Inferior parietal cortex (tissue), 1 donor: ENCODE results near the gene EHD3.

Source experiments
- DNase-seq: peaks from one replicate; pipeline ENCODE4 v3.0.0-alpha.2; 2016; ENCODE audit errors: extremely low spot score

EHD3 gene

DNA sequence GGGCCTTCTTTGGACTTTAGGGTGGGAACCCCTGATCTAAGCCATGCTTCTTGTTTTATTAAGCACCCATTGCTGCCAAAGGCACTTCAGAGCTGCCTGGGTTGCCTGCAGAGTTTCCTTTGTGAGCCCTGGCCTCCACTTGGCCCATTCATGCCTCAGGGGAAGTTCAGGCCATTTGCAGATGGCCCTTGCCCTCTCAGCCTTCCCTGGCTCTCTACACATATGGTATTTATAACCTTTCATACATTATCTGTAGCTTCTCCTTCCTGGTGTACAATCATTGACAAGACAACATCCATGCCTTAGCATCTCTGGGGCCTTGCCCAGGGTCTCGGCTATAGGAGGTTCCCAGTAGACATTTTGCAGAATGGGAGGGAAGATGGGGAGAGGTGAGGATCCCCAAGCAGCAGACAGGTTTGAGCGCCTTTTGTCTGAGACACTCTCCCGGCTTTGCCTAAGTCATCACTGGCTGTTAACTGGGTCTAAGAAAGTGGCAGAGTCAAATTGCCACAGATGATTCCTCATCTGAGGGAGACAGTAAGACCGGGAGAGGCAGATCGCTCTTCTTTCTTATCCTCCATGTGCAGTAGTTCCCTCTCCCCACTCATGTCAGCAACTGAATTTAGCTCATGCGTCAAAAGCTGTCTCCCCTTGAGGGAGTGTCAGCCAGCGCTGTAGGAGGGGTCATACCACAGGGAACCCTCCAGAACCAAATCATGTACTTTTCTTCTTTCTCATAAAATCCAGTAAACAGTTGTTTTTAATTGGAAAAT, 2.7 kb downstream of the EHD3 start:
- no peak for DNase-seq

DNA sequence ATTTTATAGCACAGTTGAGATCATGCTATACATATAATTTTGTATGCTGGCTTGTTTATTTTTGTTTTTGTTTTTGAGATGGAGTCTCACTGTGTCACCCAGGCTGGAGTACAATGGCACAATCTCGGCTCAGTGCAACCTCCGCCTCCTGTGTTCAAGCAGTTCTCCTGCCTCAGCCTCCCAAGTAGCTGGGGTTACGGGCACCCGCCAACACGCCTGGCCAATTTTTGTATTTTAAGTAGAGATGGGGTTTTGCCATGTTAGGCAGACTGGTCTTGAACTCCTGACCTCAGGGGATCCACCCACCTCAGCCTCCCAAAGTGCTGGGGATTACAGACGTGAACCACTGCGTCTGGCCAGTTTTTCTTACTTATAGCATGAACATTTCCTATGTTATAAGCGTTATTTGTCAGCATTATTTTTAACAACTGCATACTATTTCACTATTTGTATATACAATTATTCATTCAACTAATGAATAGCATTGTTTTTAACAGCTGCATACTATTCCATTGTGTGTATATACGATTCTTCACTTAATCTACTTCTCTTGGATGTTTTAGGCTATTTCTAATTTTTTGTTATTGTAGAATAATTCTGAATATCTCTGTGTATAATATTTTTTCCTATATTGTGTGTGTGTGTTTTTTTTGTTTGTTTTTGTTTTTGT, 3.5 kb downstream of the EHD3 start:
- no peak for DNase-seq

DNA sequence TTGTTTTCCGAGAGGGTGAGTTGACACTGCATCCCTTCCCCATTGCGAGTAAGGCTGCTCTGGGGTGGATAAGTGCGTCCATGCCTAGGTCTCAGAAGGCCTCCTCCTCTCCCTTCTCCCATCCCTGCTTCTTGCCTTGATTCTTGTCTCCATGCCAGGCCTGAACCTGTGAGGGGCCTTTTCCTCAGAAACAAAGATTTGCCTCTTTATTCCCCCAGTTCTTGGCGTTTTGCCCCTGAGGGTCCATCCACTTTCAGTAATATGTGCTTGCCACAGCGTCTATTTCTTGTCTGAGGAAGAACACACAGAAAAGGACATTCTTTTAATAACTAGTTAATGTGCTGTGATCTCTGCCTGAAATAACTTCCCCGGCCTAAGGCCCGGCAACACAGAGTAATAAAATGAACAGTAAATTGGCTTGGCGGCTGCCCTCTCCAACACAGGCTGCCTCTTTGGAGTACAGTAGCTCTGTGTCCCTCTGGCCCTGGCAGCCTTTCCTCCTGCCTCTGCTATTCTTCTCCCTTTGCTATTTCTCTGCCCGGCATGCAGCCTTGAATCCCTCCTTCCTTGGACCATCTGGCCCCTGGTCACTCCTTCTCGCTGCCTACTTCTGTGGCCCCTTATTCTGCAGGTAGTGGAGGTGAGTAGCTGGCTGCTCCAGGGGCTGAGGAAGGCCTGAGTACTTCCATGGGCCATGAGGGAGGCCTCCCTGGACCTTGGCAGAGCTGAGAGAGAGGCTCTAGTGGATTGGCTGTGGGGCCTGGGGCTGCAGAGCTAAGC, 4.4 kb downstream of the EHD3 start:
- DNase-seq: no peak

DNA sequence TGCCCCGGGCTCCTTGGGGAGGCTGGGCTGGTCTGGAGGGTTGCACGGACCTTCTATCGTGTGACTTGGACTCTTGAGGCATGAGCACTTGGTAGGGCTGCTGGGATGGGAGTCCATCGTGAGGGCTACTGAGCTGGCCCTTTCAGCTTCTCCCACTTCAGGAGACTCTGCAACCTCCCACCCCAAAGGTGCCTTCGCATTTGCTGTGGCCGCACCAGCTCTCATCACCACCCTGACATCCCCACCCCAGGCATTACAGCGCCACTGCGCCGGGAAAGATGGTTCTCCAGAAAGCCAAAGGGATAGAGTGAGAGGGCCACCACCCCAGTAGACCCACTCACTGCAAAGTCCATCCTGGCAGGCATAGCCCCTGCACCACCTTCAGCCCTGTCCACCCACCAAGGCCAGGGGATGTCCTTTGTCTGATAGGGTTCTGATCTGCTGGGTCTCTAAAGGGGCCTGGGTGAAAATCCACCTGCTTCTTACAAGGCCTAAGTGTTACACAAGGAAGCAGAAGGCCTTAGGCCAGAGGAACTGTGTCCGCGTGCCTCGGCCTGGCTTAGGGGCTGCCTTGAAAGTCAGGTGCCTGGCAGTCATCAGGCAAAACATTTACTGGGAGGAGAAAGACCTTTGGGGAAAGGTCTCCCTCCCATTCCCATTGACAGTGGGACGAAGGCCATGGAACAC, 5.1 kb downstream of the EHD3 start:
- no peak for DNase-seq

DNA sequence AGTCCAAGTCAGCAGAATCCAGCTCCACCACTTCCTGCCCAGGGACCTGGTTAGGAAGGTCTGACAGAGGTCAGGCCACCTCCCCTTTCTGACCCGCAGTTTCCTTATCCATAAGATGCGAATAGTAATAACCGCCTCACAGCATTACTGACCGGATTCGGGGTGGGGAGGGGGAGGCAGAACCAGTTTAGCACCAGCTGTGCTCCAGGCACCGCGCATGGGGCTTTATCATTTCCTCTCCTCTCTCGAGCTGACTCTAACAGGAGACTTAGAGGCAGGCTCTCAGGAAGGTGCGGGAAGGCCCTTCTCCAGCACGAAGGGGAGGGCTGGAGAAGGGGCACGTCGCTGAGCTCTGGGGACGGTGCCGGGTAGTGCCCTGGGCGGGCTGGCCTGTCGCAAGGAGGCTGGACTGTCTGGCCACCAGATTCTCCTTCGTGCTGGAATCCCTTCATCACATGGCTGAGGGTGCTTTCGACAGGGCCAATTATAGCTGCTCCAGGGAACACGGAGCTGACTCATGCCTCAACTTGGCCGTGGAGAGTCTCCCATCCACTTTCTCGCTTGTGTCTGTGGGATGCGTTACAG, 5.7 kb downstream of the EHD3 start:
- no peak for DNase-seq

DNA sequence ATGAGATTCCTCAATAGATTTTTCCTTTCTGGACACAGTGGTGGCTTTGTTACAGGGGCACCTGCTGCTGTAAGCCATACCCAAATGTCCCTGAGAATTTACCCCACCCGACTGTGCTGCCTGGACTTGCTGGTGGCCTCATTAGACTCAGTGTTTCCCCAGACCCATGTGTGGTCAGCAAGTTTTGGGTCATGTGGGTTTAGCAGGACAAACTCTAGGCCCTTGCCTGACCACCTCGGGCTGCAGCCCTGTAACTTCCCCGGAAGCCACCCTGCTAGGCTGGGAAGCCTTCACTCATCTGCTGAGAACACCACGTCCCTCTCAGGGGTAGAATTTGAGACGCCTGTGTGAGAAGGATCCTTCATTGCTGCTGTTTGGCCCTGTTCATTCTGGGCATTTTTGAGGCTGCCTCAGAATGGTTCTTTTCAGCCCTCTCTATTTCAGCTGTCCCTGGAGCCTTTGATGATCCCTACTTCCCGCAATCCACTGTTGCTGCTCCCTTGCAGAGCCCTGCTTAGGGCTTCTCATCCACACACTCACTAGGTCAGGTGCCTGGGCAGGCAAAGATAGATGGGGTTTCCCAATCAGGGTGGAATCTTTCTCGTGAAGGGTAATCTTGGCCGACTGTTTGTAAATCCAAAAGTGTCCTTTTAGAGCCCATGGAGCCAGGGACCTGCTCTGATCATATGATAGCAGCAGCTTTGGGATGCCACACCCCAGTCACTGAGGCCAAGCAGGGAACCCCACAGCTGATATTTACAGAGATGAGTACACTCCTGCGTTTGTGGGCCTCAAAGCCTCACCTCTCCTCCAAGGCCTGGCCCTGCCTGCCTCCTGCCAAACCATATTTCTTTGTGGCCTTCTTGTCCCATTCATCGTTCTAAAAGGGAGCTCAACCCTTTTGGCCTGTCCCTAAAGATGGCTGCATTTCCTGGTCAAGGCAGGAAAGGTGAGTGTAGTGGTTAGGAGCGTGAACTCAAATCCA, 6.7 kb downstream of the EHD3 start:
- no peak for DNase-seq

DNA sequence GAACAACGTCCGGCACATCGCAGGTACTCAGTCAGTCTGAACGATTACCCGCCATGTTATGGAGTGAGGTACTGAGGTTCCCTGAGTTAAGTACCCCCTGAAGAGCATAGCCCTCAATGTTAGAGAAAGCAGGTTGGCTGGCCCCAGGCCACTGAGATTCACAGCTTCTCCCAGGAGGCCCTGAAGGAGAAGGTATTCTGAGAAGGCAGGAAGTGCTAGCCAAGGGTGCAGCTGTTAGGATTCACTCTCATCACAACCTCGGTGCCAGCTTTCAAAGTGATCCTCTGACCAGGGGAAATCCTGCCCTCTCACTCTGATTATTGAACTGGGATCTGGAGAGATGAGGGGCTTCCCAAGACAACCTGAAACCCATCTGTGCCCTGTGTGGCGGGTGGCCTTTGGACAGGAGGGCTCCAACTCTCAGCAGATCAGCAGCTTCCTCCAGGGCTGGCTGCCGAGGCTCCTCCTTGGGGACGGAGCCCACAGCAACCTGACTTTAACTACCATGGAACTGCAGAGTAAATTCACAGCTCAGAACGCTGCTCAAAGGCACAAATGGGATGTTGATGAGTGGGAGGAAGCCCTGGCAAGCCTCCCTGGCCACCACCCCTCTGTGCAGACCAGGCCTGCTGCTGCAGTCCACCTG, 7.8 kb downstream of the EHD3 start:
- DNase-seq: no peak

DNA sequence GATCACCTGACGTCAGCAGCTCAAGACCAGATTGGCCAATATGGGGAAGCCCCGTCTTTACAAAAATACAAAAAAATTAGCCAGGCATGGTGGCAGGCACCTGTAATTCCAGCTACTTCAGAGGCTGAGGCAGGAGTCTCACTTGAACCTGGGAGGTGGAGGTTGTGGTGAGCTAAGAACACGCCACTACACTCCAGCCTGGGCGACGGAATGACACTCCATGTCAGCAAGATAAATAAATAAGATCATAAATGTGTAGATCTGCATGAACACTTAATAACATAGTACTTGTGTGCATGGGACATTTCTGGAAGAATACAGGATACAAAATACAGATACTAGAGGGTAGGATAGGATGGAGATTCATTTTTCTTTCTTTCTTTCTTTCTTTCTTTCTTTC, 9.1 kb downstream of the EHD3 start:
- DNase-seq: no peak

DNA sequence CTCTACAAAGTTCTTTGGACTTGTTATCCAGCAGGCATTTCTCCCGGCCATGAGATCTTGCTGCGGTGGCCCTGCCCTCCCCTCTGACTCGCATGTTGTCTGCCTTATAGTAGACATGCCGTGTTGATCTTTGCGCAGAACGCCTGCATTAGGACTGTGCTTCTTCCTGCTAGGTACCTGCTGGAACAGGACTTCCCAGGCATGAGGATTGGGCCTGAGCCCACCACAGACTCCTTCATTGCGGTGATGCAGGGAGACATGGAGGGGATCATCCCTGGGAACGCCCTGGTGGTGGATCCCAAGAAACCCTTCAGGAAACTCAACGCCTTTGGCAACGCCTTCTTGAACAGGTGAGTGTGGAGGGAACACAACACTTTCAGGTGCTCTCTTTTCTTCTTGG, 10.1 kb downstream of the EHD3 start:
- DNase-seq: no peak

DNA sequence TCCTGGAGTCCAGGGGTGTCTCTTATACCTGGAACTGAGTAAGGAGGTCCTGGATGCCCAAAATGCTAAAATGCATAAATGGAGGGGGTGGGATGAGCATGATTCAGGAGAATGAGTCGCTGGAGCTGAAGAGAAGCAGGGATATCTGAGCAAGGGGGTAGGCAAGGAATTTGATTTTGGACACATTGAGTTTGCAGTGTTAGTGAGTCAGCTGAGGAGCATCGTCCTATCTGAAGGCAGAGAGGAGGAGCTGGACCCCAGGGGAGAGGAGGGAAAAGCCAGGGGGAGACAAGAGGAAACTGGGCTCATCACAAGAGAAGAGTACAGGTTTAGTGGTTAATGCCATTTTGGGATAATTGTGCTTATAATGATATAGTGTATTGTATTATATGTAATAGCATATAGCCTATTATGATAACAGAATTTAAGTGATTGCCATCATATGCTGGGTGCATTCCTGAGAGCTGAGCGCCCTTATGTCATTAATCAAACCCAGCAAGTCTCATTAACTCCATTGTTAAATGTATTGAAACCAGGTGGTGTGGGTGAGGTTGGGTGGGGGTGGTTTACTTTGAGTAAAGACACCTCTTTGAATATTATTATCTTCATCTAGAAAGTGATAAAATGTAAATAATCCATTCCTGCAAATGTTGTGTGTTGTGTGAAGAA, 12.4 kb downstream of the EHD3 start:
- no peak for DNase-seq

DNA sequence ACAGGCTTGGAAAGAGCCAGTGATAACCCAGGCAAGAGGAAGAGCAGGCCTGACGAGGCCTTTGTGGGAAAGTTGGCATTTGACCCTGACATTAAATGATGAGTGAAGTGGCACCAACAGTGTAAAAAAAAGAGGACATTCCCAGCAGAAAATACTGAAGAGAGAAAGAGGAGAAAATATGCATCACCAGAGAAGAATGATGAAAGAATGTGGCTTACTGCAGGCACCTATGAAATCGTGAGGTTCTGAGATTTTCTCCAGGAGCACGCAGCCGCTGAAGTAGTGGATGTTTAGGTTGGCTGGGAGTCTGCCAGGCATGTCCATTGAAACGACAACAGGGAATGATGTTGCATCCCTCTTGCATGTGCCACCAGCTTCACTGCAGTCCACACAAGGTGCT, 13.8 kb downstream of the EHD3 start:
- DNase-seq: no peak

DNA sequence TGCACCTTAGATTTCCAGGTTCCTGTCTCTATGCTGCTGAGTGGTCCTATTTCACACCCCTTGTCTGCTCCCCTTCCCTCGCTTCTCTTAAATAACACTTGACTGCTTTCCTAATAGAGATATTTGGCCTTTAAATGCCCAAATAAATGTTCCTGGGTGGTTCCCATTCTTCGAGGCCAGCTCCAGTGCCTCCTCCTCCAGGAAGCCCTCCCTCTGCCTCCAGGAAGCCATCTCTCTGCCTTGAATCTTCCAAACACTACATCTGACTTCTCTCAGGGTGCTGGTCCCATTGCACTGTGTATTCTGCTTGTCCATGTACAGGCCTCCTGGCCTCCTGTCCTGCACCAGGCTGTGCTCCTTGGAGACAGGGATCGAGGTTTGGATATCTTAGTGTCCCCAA, 14.2 kb downstream of the EHD3 start:
- DNase-seq: no peak

DNA sequence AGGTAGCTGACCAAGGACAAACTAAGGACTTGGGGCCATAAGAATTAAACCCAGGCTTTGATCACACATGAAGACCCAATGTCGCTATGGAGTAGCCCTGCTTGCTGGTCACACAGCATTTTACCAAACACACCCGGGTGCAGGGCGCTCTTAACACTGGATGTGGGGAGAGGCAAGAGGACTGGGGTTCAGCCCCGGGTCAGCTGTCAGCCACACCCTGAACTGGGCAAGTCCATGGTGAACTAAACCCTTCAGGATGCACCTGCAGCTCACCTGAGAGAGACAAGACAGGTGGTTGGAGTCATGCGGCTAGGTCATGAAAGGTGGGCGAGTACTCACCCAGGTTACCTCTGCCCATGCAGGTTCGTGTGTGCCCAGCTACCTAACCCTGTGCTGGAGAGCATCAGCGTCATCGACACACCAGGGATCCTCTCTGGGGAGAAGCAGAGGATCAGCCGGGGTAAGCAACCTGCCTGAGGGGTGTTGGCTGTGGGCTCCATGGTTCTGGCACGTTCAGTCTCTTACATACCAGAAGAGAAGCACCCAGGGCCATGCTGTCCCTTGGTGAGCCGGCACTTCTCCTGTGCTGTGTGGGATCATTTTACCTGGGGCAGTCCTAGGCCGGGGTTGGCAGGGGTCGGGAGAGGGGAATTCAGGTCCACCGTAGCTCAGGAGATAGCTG, 15.2 kb downstream of the EHD3 start:
- no peak for DNase-seq

DNA sequence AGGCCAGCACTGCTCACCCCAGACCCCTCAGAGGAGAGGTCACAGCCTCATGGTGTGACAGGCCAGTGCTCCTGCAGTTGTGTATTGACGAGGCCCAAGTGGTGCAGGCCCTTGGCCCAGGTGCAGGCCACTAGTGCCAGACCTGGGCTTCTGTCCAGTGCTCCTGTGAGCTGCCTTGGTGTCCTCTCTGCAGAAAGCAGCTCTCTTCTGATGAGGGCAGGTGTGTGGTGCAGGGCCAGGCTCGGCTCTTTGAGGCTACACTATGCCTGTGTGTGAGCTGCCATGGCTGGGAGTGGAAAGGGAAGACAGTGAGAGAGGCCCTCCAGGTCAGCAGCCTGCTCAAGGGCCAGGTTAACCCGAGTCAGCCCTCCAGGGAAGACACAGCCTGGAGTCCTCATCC, 17.1 kb downstream of the EHD3 start:
- DNase-seq: no peak

DNA sequence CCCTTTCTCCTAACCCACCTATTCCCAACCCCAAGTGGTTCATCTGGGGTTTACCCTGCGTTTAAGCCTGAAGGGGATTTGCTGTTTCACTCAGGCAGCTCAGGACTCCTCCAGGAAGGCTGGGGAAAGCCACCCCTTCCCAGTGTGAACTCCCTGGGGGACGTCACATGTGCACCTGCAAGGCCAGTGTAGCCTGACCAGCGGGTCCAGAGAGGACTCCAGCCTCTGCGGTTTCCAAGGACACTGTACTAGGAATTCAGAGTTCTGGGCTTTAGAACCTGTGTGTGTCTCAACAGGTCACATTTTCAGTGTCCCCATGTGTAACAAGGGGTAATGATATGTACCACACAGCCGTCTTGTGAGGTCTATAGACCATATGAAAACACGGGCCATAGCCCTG, 17.9 kb downstream of the EHD3 start:
- DNase-seq: no peak

DNA sequence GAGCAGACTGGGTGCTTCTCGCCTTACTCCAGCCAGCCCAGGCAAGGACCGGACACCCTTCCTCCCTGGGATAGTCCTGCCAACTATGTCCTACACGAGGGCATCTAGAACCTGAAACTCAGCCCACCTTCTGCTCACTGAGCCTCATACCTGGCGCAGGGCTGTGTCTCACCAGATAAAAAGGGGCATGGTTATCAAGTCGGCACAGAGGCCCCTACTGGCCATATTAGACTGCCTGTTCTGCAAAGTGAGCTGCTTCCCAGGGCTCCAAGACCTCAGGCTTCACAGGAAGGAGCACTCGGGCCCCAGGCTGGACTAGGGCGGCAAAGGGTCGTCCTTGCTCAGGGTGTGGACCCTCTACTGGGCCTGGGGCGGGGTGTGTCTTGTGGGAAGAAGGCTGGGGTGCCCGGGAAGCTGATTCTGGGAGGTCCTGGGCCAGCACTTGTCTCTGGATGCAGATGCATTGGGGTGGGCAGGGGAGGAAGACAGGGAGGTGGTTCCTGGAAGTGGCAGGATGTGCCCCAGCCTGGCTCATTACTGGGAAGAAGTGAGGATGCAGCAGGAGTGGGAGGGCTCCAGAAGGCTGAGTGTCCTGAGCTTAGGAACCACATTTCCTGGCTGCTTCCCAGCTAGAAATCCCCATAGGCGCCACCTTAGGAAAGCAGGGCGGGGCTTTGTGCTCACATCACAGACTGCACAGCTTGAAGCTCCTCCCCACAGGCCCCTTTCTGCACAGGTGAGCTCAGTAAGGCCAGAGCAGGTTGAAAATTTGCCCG, 19.6 kb downstream of the EHD3 start:
- DNase-seq: no peak

DNA sequence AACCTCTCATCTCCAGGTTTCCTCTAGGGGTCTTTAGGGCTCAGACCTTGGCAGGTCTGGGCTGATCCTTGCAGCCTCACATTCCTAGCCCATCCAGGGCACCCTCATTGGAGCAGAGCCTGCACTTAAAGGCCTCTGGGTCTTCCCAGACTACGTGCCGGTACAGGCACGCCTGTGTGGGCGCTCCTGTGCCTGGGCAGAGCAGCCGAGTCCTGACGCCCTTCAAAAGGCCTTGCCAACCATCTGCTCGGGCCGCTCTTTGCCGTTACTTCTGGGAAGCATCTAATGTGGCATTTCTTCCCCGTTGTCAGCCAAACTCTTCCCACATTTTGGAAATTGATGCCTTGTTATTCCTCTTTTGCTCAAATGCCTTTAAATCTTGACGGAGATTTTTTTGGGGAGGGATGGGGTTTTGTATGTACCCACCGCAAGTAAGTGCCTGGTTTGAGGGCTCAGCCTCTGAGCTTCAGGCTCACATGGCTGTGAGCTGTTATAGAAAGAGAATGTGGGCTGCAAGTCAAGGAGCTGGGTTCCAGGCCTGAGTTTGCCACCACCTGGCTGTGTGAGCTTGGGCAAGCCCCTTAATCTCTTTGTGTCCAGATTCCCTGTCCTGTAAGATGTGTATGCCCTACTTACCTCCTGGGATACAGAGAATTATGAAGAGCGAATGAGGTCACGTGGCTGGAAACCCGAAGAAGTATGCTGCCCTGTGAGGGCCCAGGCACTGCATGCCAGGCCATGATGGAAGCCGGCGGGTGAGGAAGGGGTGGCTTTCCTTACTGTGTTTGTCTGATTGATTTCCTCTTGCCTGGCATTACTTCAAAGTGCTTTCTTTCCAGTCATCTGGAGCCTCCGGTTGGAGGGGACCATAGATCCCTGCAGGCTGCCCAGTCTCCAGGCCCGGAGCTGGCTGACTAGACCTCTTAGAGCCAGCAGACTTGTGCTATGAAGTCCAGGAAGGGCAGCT, 20.6 kb downstream of the EHD3 start:
- DNase-seq: no peak
